Caco-2 (cell line): ENCODE data around the gene IGFL4. TPM values are rescaled to one million over a fixed set of nuclear protein-coding genes. Genes with fewer than 3 reads are reported as not detected.

Experiments used
- BruUV-seq: library from RNA; stranded (reverse); fragments of 400-500 nt; replicated peaks from 2 replicates; lab custom pipeline; 2021; lab: Mats Ljungman, UMichigan
- CTCF ChIA-PET: fragments of 300-600 bp; sonication (Branson Sonifier 250); formaldehyde crosslinking; loops from one replicate; lab custom pipeline; 2022; ENCODE audit warnings: antibody characterized with exemption; lab: Charles Lee
- POLR2A ChIA-PET: fragments of 300-600 bp; sonication (Branson Sonifier 250); formaldehyde crosslinking; loops from one replicate; lab custom pipeline; 2022; ENCODE audit warnings: antibody characterized with exemption; lab: Charles Lee
- DNase-seq, 2 experiments: peaks; one replicate each; pipeline versions ENCODE4 v3.0.0 to v3.0.0-alpha.2; 2020 to 2022
- H3K27me3 ChIP-seq: replicated peaks from 2 replicates; pipeline ENCODE4 v1.6.0; 2011; ENCODE audit warnings: low read length; ENCODE audit not compliant: control insufficient read depth, insufficient read depth
- H3K36me3 ChIP-seq: 2 replicates; pipeline ENCODE4 v1.5.1; 2011; ENCODE audit warnings: low read length; ENCODE audit not compliant: control insufficient read depth, insufficient read depth
- H3K4me1 ChIP-seq: fragments of 250-450 bp; sonication (Bioruptor Pico); 2 replicates; pipeline ENCODE4 v1.5.1; 2020; ENCODE audit warnings: mild to moderate bottlenecking
- H3K4me3 ChIP-seq: 2 replicates; pipeline ENCODE4 v1.5.1; 2011; ENCODE audit warnings: low read depth, mild to moderate bottlenecking, control low read depth, low read length
- H3K9me3 ChIP-seq: fragments of 250-450 bp; sonication (Bioruptor Pico); 2 replicates; pipeline ENCODE4 v1.5.1; 2020; ENCODE audit warnings: mild to moderate bottlenecking, moderate library complexity
- H3K27ac Mint-ChIP-seq: one replicate; pipeline ENCODE4 v1.8.0; 2022; ENCODE audit warnings: mixed read lengths; ENCODE audit not compliant: unreplicated experiment
- H3K27me3 Mint-ChIP-seq: one replicate; pipeline ENCODE4 v1.8.0; 2022; ENCODE audit warnings: mixed read lengths; ENCODE audit not compliant: insufficient read depth, unreplicated experiment
- H3K36me3 Mint-ChIP-seq: one replicate; pipeline ENCODE4 v1.8.0; 2022; ENCODE audit warnings: mild to moderate bottlenecking, mixed read lengths; ENCODE audit not compliant: insufficient read depth, unreplicated experiment
- H3K4me1 Mint-ChIP-seq: one replicate; pipeline ENCODE4 v1.8.0; 2022; ENCODE audit warnings: low read depth, mixed read lengths; ENCODE audit not compliant: unreplicated experiment
- H3K4me3 Mint-ChIP-seq: one replicate; pipeline ENCODE4 v1.8.0; 2022; ENCODE audit warnings: mild to moderate bottlenecking, moderate library complexity, mixed read lengths; ENCODE audit not compliant: unreplicated experiment
- H3K9me3 Mint-ChIP-seq: one replicate; pipeline ENCODE4 v1.8.0; 2022; ENCODE audit warnings: mixed read lengths; ENCODE audit not compliant: unreplicated experiment
- CTCF ChIP-seq, 2 experiments: fragments of 200-600 bp in 1 of 2; IDR thresholded peaks; 1 replicate in 1 of 2; 2 replicates in 1 of 2; pipeline versions ENCODE4 v1.5.1 to v1.8.0; 2011 to 2022; ENCODE audit warnings: antibody characterized with exemption in 1 of 2, control low read depth in 1 of 2, inconsistent platforms in 1 of 2, low read depth in 1 of 2, low read length in 1 of 2, mild to moderate bottlenecking in 1 of 2, moderate library complexity in 1 of 2; ENCODE audit not compliant: insufficient read depth in 1 of 2, severe bottlenecking in 1 of 2, unreplicated experiment in 1 of 2
- intact Hi-C: fragments of 100-400 bp; cut with micrococcal nuclease; formaldehyde crosslinking; loops from one replicate; pipeline ENCODE4 v1.10.0; 2022; ENCODE audit not compliant: unreplicated experiment
- total RNA-seq: library from RNA; stranded (reverse); gene quantifications from 2 replicates; pipeline ENCODE4 v1.2.3, GENCODE V29; 2022

IGFL4 gene
- total RNA-seq, 1 experiment from 2014 or later, result 4.4 TPM

GRCh38 chr19:46081928-46082727, 41.3 kb upstream of the IGFL4 start:
- H3K9me3 Mint-ChIP-seq, result peaks cover 36% of the 10 kb centered on the region
- H3K27me3 Mint-ChIP-seq, result no peaks in the 10 kb centered on the region
- TF ChIP-seq CTCF (IDR thresholded peaks at IDR 0.05; ENCODE audit: insufficient read depth in 1 of 2, low read depth in 1 of 2, low read length in 1 of 2, severe bottlenecking in 1 of 2, unreplicated experiment in 1 of 2), result peak; percentile 56 to 71
- Histone ChIP-seq H3K4me1 (peaks cover 5% of the 10 kb centered on the region; the same call in 1 of the 2 replicates), H3K36me3 (no peaks in the 10 kb centered on the region), H3K9me3 (peaks cover 14% of the 10 kb centered on the region; the same call in 1 of the 2 replicates), H3K4me3 (no peak overlapping the region), H3K27me3 (no peaks in the 10 kb centered on the region)
- peak in 1 of 2 experiments; percentile 51 for DNase-seq
- no TSS peak for BruUV-seq
- POLR2A ChIA-PET, result no interaction called here
- peaks cover 6% of the 10 kb centered on the region for H3K4me1 Mint-ChIP-seq
- intact Hi-C loops, result loop anchor here (1.0 kb wide), 2 partner anchors 107 to 183 kb away; no protein-coding TSS in a partner anchor
- no peaks in the 10 kb centered on the region for H3K36me3 Mint-ChIP-seq
- H3K27ac Mint-ChIP-seq, result peak overlapping the region; percentile 19
- CTCF ChIA-PET, result interaction anchor here (0.6 to 1.6 kb wide), 6 partner anchors 53 to 183 kb away, joined by 3 to 12 read pairs (median 4); partner anchors contain the start of gene IGFL2
- no peak overlapping the region for H3K4me3 Mint-ChIP-seq

GRCh38 chr19:46080561-46080960, 39.8 kb upstream of the IGFL4 start:
- Mint-ChIP-seq H3K27me3 (no peaks in the 10 kb centered on the region), H3K36me3 (no peaks in the 10 kb centered on the region), H3K9me3 (peaks cover 20% of the 10 kb centered on the region), H3K27ac (no peak overlapping the region), H3K4me1 (peaks cover 14% of the 10 kb centered on the region), H3K4me3 (no peak overlapping the region)
- ChIA-PET CTCF (interaction anchor here (1.4 kb wide), 1 partner anchor 111 kb away, joined by 5 read pairs; no protein-coding TSS in a partner anchor), POLR2A (no interaction called here)
- Histone ChIP-seq H3K4me1 (peaks cover 5% of the 10 kb centered on the region; the same call in 1 of the 2 replicates), H3K4me3 (no peak overlapping the region), H3K9me3 (peaks cover 4% of the 10 kb centered on the region; the same call in 1 of the 2 replicates), H3K36me3 (no peaks in the 10 kb centered on the region), H3K27me3 (no peaks in the 10 kb centered on the region)
- no TSS peak for BruUV-seq
- no peak for TF ChIP-seq CTCF (IDR thresholded peaks at IDR 0.05; ENCODE audit: insufficient read depth in 1 of 2, low read depth in 1 of 2, low read length in 1 of 2, severe bottlenecking in 1 of 2, unreplicated experiment in 1 of 2)
- no peak for DNase-seq
- intact Hi-C loops, result no loop called here

GRCh38 chr19:46079576-46079975, 38.8 kb upstream of the IGFL4 start:
- BruUV-seq, result no TSS peak
- ChIA-PET CTCF (interaction anchor here (0.6 to 4.7 kb wide), 5 partner anchors 41 to 185 kb away, joined by 3 to 59 read pairs (median 5); no protein-coding TSS in a partner anchor), POLR2A (no interaction called here)
- H3K36me3 ChIP-seq, result no peaks in the 10 kb centered on the region
- H3K4me1 Mint-ChIP-seq, result peaks cover 14% of the 10 kb centered on the region
- intact Hi-C loops, result no loop called here
- TF ChIP-seq CTCF (IDR thresholded peaks at IDR 0.05; ENCODE audit: insufficient read depth in 1 of 2, low read depth in 1 of 2, low read length in 1 of 2, severe bottlenecking in 1 of 2, unreplicated experiment in 1 of 2), result no peak
- H3K27ac Mint-ChIP-seq, result no peak overlapping the region
- H3K4me3 ChIP-seq, result no peak overlapping the region
- no peak for DNase-seq
- no peaks in the 10 kb centered on the region for H3K36me3 Mint-ChIP-seq
- peaks cover 10% of the 10 kb centered on the region for H3K9me3 Mint-ChIP-seq
- H3K4me3 Mint-ChIP-seq, result no peak overlapping the region
- H3K27me3 Mint-ChIP-seq, result no peaks in the 10 kb centered on the region
- H3K27me3 ChIP-seq, result no peaks in the 10 kb centered on the region
- peaks cover 5% of the 10 kb centered on the region; the same call in 1 of the 2 replicates for H3K4me1 ChIP-seq
- peaks cover 4% of the 10 kb centered on the region; the same call in 1 of the 2 replicates for H3K9me3 ChIP-seq
